Measurements from ENCODE around the gene NOM1. TPM values are rescaled to one million over a fixed set of nuclear protein-coding genes. Genes with fewer than 3 reads are reported as not detected.

Gene NOM1
- total RNA-seq, 4 donors from 2014 or later: 12.6 to 20.8 (median 16.3) TPM

DNA sequence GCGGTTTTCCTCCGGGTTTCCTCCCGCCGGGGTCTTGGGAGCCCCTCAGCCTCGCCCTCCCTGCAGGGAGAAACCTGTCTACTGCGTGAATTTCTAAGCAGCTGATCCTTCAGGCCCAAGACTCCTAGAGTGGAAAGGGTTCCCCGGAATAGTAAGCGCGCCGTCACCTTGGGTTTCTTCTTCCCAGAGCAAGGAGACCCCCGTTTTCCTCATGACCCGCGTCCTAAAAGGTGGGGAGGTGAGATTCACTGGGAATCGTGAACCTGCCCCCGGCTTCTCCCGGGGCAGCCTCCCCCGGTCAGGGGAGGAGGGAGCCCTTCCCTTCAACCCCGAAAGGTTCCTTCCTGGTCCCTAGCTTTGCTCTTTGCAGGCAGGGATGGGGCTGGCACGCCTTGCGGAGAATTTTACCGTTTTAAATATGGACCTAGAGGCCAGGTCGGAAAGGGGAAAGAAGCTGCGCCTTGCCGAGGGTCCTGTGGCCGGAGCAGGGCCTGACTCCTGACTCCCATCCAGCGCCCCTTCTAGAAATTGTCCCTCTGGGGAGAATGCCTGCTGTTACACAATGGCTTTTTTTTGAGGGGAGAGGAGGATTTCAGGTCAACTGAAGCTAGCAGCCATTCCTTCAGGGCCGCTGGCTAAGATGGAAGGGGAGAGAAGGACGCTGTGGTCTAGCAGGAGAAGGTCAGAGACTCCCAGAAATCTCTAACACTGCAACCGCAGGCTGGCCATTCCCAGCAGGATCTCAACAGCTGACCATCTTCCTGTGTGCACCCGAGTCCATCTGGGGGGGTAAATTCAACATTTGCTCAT is 72.6 kb downstream of the NOM1 start:
- intact Hi-C loops (cut with DNase I): no loop called here
- Histone ChIP-seq H3K27me3 (peaks cover 23 to 87% (median 70%) of the 10 kb centered on the region in 4 donors), H3K4me3 (peak overlapping the region in 3 of 4 donors; percentile 30 to 37 (median 37)), H3K4me1 (peaks cover 22 to 49% (median 31%) of the 10 kb centered on the region in 4 donors), H3K36me3 (no peaks in the 10 kb centered on the region), H3K9me3 (no peaks in the 10 kb centered on the region), H3K27ac (replicated peaks in 1 of 4) (no peak overlapping the region)
- DNase-seq (ENCODE audit: extremely low spot score): no peak
- 4% methylated on average over 23 of the region's 30 CpGs for whole genome bisulfite sequencing
- no peak for TF ChIP-seq POLR2AphosphoS5 (IDR thresholded peaks at IDR 0.05)
- TF ChIP-seq POLR2A (IDR thresholded peaks at IDR 0.05; ENCODE audit: low read depth): no peak
- TF ChIP-seq, protein P1, sequence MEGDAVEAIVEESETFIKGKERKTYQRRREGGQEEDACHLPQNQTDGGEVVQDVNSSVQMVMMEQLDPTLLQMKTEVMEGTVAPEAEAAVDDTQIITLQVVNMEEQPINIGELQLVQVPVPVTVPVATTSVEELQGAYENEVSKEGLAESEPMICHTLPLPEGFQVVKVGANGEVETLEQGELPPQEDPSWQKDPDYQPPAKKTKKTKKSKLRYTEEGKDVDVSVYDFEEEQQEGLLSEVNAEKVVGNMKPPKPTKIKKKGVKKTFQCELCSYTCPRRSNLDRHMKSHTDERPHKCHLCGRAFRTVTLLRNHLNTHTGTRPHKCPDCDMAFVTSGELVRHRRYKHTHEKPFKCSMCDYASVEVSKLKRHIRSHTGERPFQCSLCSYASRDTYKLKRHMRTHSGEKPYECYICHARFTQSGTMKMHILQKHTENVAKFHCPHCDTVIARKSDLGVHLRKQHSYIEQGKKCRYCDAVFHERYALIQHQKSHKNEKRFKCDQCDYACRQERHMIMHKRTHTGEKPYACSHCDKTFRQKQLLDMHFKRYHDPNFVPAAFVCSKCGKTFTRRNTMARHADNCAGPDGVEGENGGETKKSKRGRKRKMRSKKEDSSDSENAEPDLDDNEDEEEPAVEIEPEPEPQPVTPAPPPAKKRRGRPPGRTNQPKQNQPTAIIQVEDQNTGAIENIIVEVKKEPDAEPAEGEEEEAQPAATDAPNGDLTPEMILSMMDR (IDR thresholded peaks at IDR 0.05): no peak
- TF ChIP-seq EP300 (IDR thresholded peaks at IDR 0.05): no peak

Other genes starting within 250 kb of the NOM1 start
- 10 to 100 TPM; 38.0 to 81.3 (median 56.4) TPM for gene LMBR1, start 56.5 kb upstream of the NOM1 start, total RNA-seq
- not detected for gene MNX1, start 61.0 kb downstream of the NOM1 start, total RNA-seq
- gene UBE3C, start 189.2 kb downstream of the NOM1 start, total RNA-seq: 10 to 100 TPM; 66.1 to 93.3 (median 85.5) TPM

All from esophagus muscularis mucosa (tissue), 4 donors.